ENCODE data around the gene AKAP3. TPM values are rescaled to one million over a fixed set of nuclear protein-coding genes. Genes with fewer than 3 reads are reported as not detected.

Gene AKAP3
- total and polyA plus RNA-seq, 2 of the 8 experiments (the other 6 are each of a cell fraction or from before 2014, with no cell fraction given) = 0.54 to 1.0 TPM

- TF ChIP-seq CHD7 (IDR thresholded peaks at IDR 0.05; ENCODE audit: insufficient replicate concordance, low read length) (no peak), HDAC6 (IDR thresholded peaks at IDR 0.05; ENCODE audit: low read depth, low read length) (no peak), SP1 (IDR thresholded peaks at IDR 0.05; ENCODE audit: low read depth, low read length) (no peak), ASH2L (IDR thresholded peaks at IDR 0.05; ENCODE audit: low read length) (no peak)
Measured at GRCh38 chr12:4567073-4567881, 81.6 kb downstream of the AKAP3 start (continued).
